ENCODE measurements around the gene ZNF385B. TPM values are rescaled to one million over a fixed set of nuclear protein-coding genes. Genes with fewer than 3 reads are reported as not detected.

The ZNF385B gene
- total and polyA plus RNA-seq, 12 donors, result 2.0 to 15.3 (median 8.4) TPM

GRCh38 chr2:179703702-179704101, 157.7 kb downstream of the ZNF385B start:
- H3K4me3 ChIP-seq, result no peak overlapping the region
- H3K27ac ChIP-seq, result no peak overlapping the region
- no peaks in the 10 kb centered on the region for H3K27me3 ChIP-seq
- H3K4me1 ChIP-seq (replicated peaks in 1 of 2), result no peaks in the 10 kb centered on the region
- no peaks in the 10 kb centered on the region for H3K9me3 ChIP-seq (replicated peaks in 1 of 3)
- no peaks in the 10 kb centered on the region for H3K36me3 ChIP-seq (replicated peaks in 1 of 2)
- WGBS, 4 donors, result 60 to 90% (median 64%) methylated on average over 1 of the region's 1 CpG
- TF ChIP-seq, protein P1, sequence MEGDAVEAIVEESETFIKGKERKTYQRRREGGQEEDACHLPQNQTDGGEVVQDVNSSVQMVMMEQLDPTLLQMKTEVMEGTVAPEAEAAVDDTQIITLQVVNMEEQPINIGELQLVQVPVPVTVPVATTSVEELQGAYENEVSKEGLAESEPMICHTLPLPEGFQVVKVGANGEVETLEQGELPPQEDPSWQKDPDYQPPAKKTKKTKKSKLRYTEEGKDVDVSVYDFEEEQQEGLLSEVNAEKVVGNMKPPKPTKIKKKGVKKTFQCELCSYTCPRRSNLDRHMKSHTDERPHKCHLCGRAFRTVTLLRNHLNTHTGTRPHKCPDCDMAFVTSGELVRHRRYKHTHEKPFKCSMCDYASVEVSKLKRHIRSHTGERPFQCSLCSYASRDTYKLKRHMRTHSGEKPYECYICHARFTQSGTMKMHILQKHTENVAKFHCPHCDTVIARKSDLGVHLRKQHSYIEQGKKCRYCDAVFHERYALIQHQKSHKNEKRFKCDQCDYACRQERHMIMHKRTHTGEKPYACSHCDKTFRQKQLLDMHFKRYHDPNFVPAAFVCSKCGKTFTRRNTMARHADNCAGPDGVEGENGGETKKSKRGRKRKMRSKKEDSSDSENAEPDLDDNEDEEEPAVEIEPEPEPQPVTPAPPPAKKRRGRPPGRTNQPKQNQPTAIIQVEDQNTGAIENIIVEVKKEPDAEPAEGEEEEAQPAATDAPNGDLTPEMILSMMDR (IDR thresholded peaks at IDR 0.05), result no peak
- TF ChIP-seq POLR2A (IDR thresholded peaks at IDR 0.05), result no peak
- intact Hi-C loops (cut with DNase I), result no loop called here
- DNase-seq, result no peak

GRCh38 chr2:179702912-179703311, 158.5 kb downstream of the ZNF385B start:
- no peaks in the 10 kb centered on the region for H3K27me3 ChIP-seq
- no peaks in the 10 kb centered on the region for H3K4me1 ChIP-seq (replicated peaks in 1 of 2)
- WGBS, 4 donors, result 70 to 79% (median 74%) methylated on average over 1 of the region's 1 CpG
- no peaks in the 10 kb centered on the region for H3K9me3 ChIP-seq (replicated peaks in 1 of 3)
- no peak for DNase-seq
- no peak overlapping the region for H3K4me3 ChIP-seq
- H3K27ac ChIP-seq, result no peak overlapping the region
- TF ChIP-seq POLR2A (IDR thresholded peaks at IDR 0.05), result no peak
- TF ChIP-seq, protein P1 (IDR thresholded peaks at IDR 0.05), result no peak
- intact Hi-C loops (cut with DNase I), result no loop called here
- no peaks in the 10 kb centered on the region for H3K36me3 ChIP-seq (replicated peaks in 1 of 2)

DNA sequence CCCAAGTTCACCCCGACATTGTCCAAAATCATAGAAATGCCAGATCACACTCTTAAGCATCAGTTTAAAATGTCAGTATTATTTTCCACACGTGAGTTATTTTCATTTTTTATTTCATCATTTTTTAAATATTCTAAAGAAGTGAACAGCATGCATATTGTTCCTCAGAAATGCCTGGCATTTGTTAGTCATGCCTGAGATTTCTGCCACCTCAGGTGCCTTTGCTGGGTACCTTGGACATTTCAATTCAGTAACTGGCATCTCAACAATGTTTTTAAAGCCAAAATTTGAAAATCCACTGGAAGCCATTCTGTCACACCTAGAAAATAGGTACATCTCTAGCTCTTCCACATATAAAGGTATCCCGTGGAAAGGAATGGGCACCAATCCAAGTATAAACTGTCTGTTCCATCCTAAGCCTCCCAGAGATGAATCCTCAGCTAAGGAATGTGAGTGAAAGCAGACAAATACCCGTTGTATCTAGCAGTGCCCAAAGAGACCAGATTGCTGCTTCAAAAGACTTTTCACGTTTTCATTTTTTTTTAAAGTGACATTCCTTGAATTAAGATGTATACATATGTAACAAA, 159.8 kb downstream of the ZNF385B start:
- Histone ChIP-seq H3K4me3 (no peak overlapping the region), H3K4me1 (replicated peaks in 1 of 2) (no peaks in the 10 kb centered on the region), H3K9me3 (replicated peaks in 1 of 3) (no peaks in the 10 kb centered on the region), H3K27ac (no peak overlapping the region), H3K27me3 (no peaks in the 10 kb centered on the region), H3K36me3 (replicated peaks in 1 of 2) (no peaks in the 10 kb centered on the region)
- WGBS, 4 donors, result 61 to 72% (median 62%) methylated on average over 5 of the region's 5 CpGs
- no peak for TF ChIP-seq POLR2A (IDR thresholded peaks at IDR 0.05)
- TF ChIP-seq, protein P1 (IDR thresholded peaks at IDR 0.05), result no peak
- intact Hi-C loops (cut with DNase I), result no loop called here
- DNase-seq, result no peak

DNA sequence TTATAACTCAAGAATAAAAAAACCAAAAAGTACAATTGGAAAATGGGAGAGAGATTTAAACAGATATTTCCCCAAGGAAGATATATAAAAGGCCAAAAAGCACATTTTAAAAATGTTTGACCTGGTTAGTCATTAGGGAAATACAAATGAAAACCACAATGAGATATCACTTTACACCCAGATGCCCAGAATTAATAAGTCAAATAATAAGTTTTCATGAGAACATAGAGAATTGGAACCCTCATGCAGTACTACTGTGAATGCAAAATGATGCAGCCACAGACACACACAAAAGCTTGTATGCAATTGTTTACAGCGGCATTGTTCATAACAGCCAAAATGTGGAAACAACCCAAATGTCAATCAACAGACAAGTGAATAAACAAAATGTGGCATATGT, 165.9 kb downstream of the ZNF385B start:
- Histone ChIP-seq H3K27ac (no peak overlapping the region), H3K9me3 (replicated peaks in 1 of 3) (no peaks in the 10 kb centered on the region), H3K27me3 (no peaks in the 10 kb centered on the region), H3K36me3 (replicated peaks in 1 of 2) (no peaks in the 10 kb centered on the region), H3K4me1 (replicated peaks in 1 of 2) (no peaks in the 10 kb centered on the region), H3K4me3 (no peak overlapping the region)
- DNase-seq, result no peak
- intact Hi-C loops (cut with DNase I), result no loop called here
- no peak for TF ChIP-seq POLR2A (IDR thresholded peaks at IDR 0.05)
- TF ChIP-seq, protein P1 (IDR thresholded peaks at IDR 0.05), result no peak
- 97 to 100% (median 99%) methylated on average over 1 of the region's 1 CpG for WGBS, 4 donors

Data from adrenal gland (tissue), 12 donors.